SH-SY5Y (cell line): Measurements from ENCODE around the gene HOXA11.

ENCODE experiments used
- GATA2 ChIP-seq: IDR thresholded peaks from 2 replicates; pipeline ENCODE4 v1.6.1; 2011; ENCODE audit warnings: mild to moderate bottlenecking, low read depth, low read length
- GATA3 ChIP-seq: IDR thresholded peaks from 2 replicates; pipeline ENCODE4 v1.6.1; 2011; ENCODE audit warnings: low read depth, mild to moderate bottlenecking, low read length, moderate library complexity

GRCh38 chr7:27160546-27161213 is 24.4 kb downstream of the HOXA11 start:
- TF ChIP-seq GATA3, result no peak
- no peak for TF ChIP-seq GATA2
